Mucosa of descending colon (tissue), 3 donors: ENCODE results near the gene ZSWIM6. TPM values are rescaled to one million over a fixed set of nuclear protein-coding genes. Genes with fewer than 3 reads are reported as not detected.
A peak's percentile ranks its signal among the peaks of the same experiment; 100 is the strongest.

Experiments
- ATAC-seq: fragments of 200-7000 bp; cut with Tn5 transposase; one replicate; pipeline ENCODE4 v1.9.1; 2020; ENCODE audit warnings: mild to moderate bottlenecking, moderate library complexity
- DNase-seq, 3 donors: peaks; one replicate each; pipeline ENCODE4 v3.0.0-alpha.2; 2020
- H3K36me3 ChIP-seq: fragments of 200-600 bp; one replicate; pipeline ENCODE4 v1.8.0; 2021; ENCODE audit warnings: low read depth, mild to moderate bottlenecking
- H3K4me1 ChIP-seq: fragments of 200-600 bp; one replicate; pipeline ENCODE4 v1.8.0; 2021; ENCODE audit warnings: low read depth, mild to moderate bottlenecking
- H3K4me3 ChIP-seq: fragments of 200-600 bp; one replicate; pipeline ENCODE4 v1.8.0; 2021; ENCODE audit warnings: mild to moderate bottlenecking
- H3K9me3 ChIP-seq: fragments of 200-600 bp; one replicate; pipeline ENCODE4 v1.8.0; 2021; ENCODE audit warnings: mild to moderate bottlenecking
- CTCF ChIP-seq: fragments of 200-600 bp; IDR thresholded peaks from one replicate; pipeline ENCODE4 v1.8.0; 2022; ENCODE audit warnings: antibody characterized with exemption, mild to moderate bottlenecking
- intact Hi-C, 2 donors: fragments of 100-400 bp; cut with DNase I in 1 of 2; cut with micrococcal nuclease in 1 of 2; formaldehyde crosslinking; loops; one replicate each; pipeline versions ENCODE4 v1.11.0 to v1.11.1; 2022; cut with DNase I, micrococcal nuclease
- total RNA-seq, 3 donors: library from RNA; stranded (reverse); fragmentation: NEBNext Ultra II Directional in 2 of 3; extraction: Animal tissue kit (Norgen Biotek cat#: 25700) in 2 of 3; gene quantifications; one replicate each; pipeline versions ENCODE4 v1.2.1 to v1.2.4, GENCODE V29; 2021 to 2023
- donor health status: DM: no; HTN: no; CAD: no; lungs with moderate emphysema.
- donor health status: DM: no; HTN: no; CAD: no.
- donor health status: DM: no; HTN: yes; CAD: no.

Gene ZSWIM6
- total RNA-seq, 3 donors from 2014 or later = 26.2 to 39.4 (median 27.8) TPM

DNA sequence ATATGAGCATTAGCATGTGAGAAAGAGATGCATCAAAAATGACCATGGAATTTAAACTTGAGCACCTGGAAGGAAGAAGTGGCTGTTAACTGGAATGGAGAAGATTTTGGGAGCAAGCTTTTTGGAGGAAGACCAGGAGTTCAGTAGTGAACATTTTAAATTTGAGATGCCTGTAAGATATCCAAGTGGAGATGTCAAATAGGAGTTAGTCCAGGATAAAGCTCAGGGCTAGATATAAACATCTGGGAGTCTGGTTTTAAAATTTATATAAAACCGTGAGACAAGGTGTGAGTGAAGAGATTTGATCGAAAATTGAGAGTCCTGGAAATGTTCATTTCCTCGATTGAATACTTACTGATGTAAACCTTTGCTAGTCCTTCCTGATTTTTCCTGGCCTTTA lies 217.5 kb downstream of the ZSWIM6 start:
- ATAC-seq (no peak), DNase-seq (no peak)
- intact Hi-C loops = no loop called here
- Histone ChIP-seq H3K4me3 (no peak overlapping the region), H3K9me3 (no peaks in the 10 kb centered on the region), H3K4me1 (no peaks in the 10 kb centered on the region), H3K36me3 (no peaks in the 10 kb centered on the region)
- no peak for TF ChIP-seq CTCF

GRCh38 chr5:61551637-61552313 lies 219.7 kb downstream of the ZSWIM6 start:
- intact Hi-C loops = no loop called here
- Histone ChIP-seq H3K9me3 (no peaks in the 10 kb centered on the region), H3K4me1 (no peaks in the 10 kb centered on the region), H3K4me3 (no peak overlapping the region), H3K36me3 (no peaks in the 10 kb centered on the region)
- no peak for TF ChIP-seq CTCF
- ATAC-seq = no peak
- no peak for DNase-seq

DNA sequence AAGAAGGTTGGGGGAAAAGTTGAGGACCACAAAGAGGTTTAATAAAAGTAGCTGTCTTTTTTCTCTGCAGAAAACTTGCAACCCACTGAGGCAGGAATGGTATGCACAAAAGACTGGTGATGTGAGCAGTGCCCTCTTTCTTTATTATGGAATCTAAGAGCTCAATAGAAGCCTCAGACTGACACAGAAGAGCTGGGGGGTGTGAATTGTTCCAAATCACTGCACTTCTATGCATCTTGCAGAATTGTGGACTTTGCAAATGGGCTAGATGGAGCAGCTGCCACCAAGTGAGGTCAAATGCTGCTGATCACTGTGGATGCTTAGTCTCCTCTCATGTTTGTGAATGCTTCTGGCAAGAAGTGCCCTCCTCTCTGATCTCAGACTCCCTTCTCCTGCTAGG lies 227.1 kb downstream of the ZSWIM6 start:
- TF ChIP-seq CTCF = no peak
- no peak for DNase-seq
- Histone ChIP-seq H3K36me3 (no peaks in the 10 kb centered on the region), H3K9me3 (no peaks in the 10 kb centered on the region), H3K4me3 (no peak overlapping the region), H3K4me1 (peaks cover 2% of the 10 kb centered on the region)
- ATAC-seq = no peak
- intact Hi-C loops = no loop called here

DNA sequence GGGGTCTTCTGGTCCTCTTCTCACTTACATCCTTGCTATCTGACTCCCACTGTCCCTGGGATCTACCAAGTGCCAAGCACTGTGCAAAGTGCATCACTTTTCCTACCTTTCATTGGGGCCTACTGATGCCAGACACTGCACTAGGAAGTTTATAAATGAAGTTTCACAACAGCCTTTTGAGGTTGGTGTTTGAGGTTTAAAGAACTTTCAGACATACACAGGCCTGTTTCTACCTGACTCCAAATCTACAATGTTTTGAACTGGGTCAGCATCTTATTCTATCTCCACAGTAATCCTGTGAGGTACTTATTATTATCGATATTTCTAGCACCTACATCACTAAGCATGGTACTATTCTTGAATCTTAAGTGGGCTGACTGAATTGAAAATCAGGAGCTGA lies 227.7 kb downstream of the ZSWIM6 start:
- ATAC-seq (no peak), DNase-seq (no peak)
- intact Hi-C loops = no loop called here
- no peak for TF ChIP-seq CTCF
- H3K36me3 ChIP-seq = no peaks in the 10 kb centered on the region
- H3K9me3 ChIP-seq = no peaks in the 10 kb centered on the region
- peaks cover 2% of the 10 kb centered on the region for H3K4me1 ChIP-seq
- H3K4me3 ChIP-seq = no peak overlapping the region

DNA sequence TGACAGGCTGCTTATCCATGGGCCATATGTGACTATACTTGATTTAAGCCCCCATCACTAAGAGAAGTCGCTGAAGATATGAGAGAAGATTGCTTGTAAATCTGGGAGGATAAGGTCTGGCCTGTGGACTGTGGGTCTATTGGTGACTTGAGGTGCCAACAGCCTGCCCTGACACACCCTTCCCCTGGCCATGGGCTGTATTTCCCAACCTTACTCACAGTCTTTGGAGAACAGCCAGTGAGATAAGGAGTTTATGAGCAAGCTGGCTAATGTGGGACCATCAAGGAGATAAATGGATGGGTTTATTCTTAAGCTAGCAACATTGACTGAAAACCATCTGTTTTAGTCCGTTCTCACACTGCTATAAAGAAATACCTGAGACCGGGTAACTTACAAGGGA lies 231.3 kb downstream of the ZSWIM6 start:
- no peak for TF ChIP-seq CTCF
- H3K4me1 ChIP-seq = peaks cover 2% of the 10 kb centered on the region
- peak; percentile 98 for ATAC-seq
- no peak overlapping the region for H3K4me3 ChIP-seq
- H3K9me3 ChIP-seq = no peaks in the 10 kb centered on the region
- intact Hi-C loops = no loop called here
- peak in 2 of 3 donors; percentile 39 to 52 for DNase-seq
- H3K36me3 ChIP-seq = no peaks in the 10 kb centered on the region

DNA sequence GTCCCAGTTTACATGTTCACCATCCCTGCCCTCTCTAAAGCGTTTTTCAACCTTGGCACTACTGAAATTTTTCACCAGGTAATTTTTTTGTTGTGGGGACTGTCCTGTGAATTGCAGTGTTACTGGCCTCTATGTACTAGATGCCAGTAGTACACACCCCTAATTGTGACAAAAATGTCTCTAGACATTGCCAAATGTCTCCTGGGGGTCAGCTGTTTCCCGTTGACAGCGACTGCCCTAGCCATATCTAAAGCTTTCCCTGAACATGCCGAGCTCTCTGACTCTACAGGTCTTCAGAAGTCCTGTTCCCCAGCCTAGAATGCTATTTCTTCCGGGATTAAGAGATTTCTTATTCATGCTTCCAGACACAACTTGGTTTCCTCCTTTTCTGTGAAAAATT lies 235.3 kb downstream of the ZSWIM6 start:
- ATAC-seq = no peak
- peaks cover 2% of the 10 kb centered on the region for H3K4me1 ChIP-seq
- TF ChIP-seq CTCF = no peak
- H3K4me3 ChIP-seq = no peak overlapping the region
- H3K36me3 ChIP-seq = no peaks in the 10 kb centered on the region
- no peak for DNase-seq
- no peaks in the 10 kb centered on the region for H3K9me3 ChIP-seq
- intact Hi-C loops = no loop called here
